ENCODE data around the gene ACAP2. TPM values are rescaled to one million over a fixed set of nuclear protein-coding genes. Genes with fewer than 3 reads are reported as not detected.
"Not testable (repeated sequence)": the region's sequence is repeated elsewhere in the genome, so short reads cannot be mapped to it uniquely, and the experiment has no call there.

Gene ACAP2
- total and polyA plus RNA-seq, 2 experiments from 2014 or later = 45.6 to 104 TPM

- not testable (repeated sequence) for H3K36me3 ChIP-seq (ENCODE audit: insufficient read depth); H3K27ac ChIP-seq (ENCODE audit: low read depth)
These were observed 44.4 kb downstream of the ACAP2 start for GRCh38 chr3:195398460-195398859.

GRCh38 chr3:195397524-195397923, 45.3 kb downstream of the ACAP2 start:
- Histone ChIP-seq H3K27me3 (ENCODE audit: insufficient read depth) (no peaks in the 10 kb centered on the region), H3F3A (replicated peaks; ENCODE audit: low read depth) (no peaks in the 10 kb centered on the region), H3K36me3 (ENCODE audit: insufficient read depth) (no peaks in the 10 kb centered on the region), H3K4me3 (no peak overlapping the region), H4K20me1 (replicated peaks; ENCODE audit: insufficient read depth) (no peaks in the 10 kb centered on the region), H3K4me2 (peak overlapping the region; percentile 12; the same call in 1 of the 2 replicates), H3K27ac (ENCODE audit: low read depth) (no peak overlapping the region), H3K79me2 (replicated peaks; ENCODE audit: insufficient read depth) (peaks cover 76% of the 10 kb centered on the region), H3K9me2 (ENCODE audit: insufficient read depth) (no peaks in the 10 kb centered on the region), H2AFZ (no peak overlapping the region), H3K4me1 (ENCODE audit: insufficient read depth) (peaks cover 20% of the 10 kb centered on the region)
- H3K4me3 Mint-ChIP-seq = peak overlapping the region; percentile 4; the same call in 1 of the 3 replicates
- DNase-seq (ENCODE audit: low spot score) (no peak), ATAC-seq (no peak)
- no peaks in the 10 kb centered on the region for H3K9me3 Mint-ChIP-seq
- peaks cover 24% of the 10 kb centered on the region for H3K4me1 Mint-ChIP-seq
- H3K27ac Mint-ChIP-seq = peak overlapping the region; percentile 55
- H3K36me3 Mint-ChIP-seq (ENCODE audit: low read depth) = no peaks in the 10 kb centered on the region
- peaks cover 2% of the 10 kb centered on the region for H3K27me3 Mint-ChIP-seq (ENCODE audit: insufficient read depth, low read depth, poor library complexity)
- TF ChIP-seq EZH2phosphoT487 (IDR thresholded peaks at IDR 0.05; ENCODE audit: unreplicated experiment) (no peak), CTCF (conservative IDR thresholded peaks at IDR 0.05; ENCODE audit: low read depth in 2 of 2) (no peak), ETS1 (IDR thresholded peaks at IDR 0.05) (no peak), JUNB (IDR thresholded peaks at IDR 0.05; ENCODE audit: unreplicated experiment) (no peak), NANOG (IDR thresholded peaks at IDR 0.05; ENCODE audit: borderline replicate concordance) (no peak), EZH2 (IDR thresholded peaks at IDR 0.05; ENCODE audit: low read depth, unreplicated experiment) (no peak), ZNF114 (CRISPR knock-in tag; IDR thresholded peaks at IDR 0.05) (no peak), ZNF462 (CRISPR knock-in tag; IDR thresholded peaks at IDR 0.05) (no peak), POLR2AphosphoS5 (IDR thresholded peaks at IDR 0.05; ENCODE audit: low read depth) (no peak), STAT1 (IDR thresholded peaks at IDR 0.05; ENCODE audit: unreplicated experiment) (no peak), CREB1 (CRISPR knock-in tag; IDR thresholded peaks at IDR 0.05; ENCODE audit: low read depth) (no peak)

More at GRCh38 chr3:195398460-195398859, 44.4 kb downstream of the ACAP2 start:
- not testable (repeated sequence) for H3K36me3 Mint-ChIP-seq (ENCODE audit: low read depth); H4K20me1 ChIP-seq (replicated peaks; ENCODE audit: insufficient read depth); H3K27me3 Mint-ChIP-seq (ENCODE audit: insufficient read depth, low read depth, poor library complexity); H3K4me2 ChIP-seq; H3K4me3 Mint-ChIP-seq; H3K27me3 ChIP-seq (ENCODE audit: insufficient read depth); H3F3A ChIP-seq (replicated peaks; ENCODE audit: low read depth); H3K4me3 ChIP-seq; ATAC-seq; H2AFZ ChIP-seq; DNase-seq (ENCODE audit: low spot score); H3K9me3 Mint-ChIP-seq; H3K9me2 ChIP-seq (ENCODE audit: insufficient read depth)
- Mint-ChIP-seq H3K4me1 (peaks cover 23% of the 10 kb centered on the region), H3K27ac (peak overlapping the region; percentile 24; the same call in 1 of the 2 replicates)
- peaks cover 20% of the 10 kb centered on the region for H3K4me1 ChIP-seq (ENCODE audit: insufficient read depth)
- H3K79me2 ChIP-seq (replicated peaks; ENCODE audit: insufficient read depth) = peaks cover 76% of the 10 kb centered on the region
